ENCODE results near the gene UPF3A.

Gene UPF3A

GRCh38 chr13:114299604-114300305 is 18.4 kb downstream of the UPF3A start:
- H3K4me1 Mint-ChIP-seq, result peaks cover 9% of the 10 kb centered on the region

GRCh38 chr13:114303700-114304327 is 22.4 kb downstream of the UPF3A start:
- TF ChIP-seq CTCF (IDR thresholded peaks at IDR 0.05), result no peak
- Mint-ChIP-seq H3K27ac (peak overlapping the region; percentile 29), H3K27me3 (ENCODE audit: low read depth, poor library complexity) (peaks cover 6% of the 10 kb centered on the region), H3K9me3 (no peaks in the 10 kb centered on the region), H3K36me3 (ENCODE audit: low read depth) (peaks cover 53% of the 10 kb centered on the region), H3K4me3 (no peak overlapping the region), H3K4me1 (no peaks in the 10 kb centered on the region)
- DNase-seq, result no peak

More at GRCh38 chr13:114299604-114300305, 18.4 kb downstream of the UPF3A start:
- TF ChIP-seq CTCF (IDR thresholded peaks at IDR 0.05), result no peak
- no peak for DNase-seq
- Mint-ChIP-seq H3K9me3 (no peaks in the 10 kb centered on the region), H3K4me3 (no peak overlapping the region), H3K27me3 (ENCODE audit: low read depth, poor library complexity) (peaks cover 5% of the 10 kb centered on the region), H3K27ac (peak overlapping the region; percentile 37), H3K36me3 (ENCODE audit: low read depth) (peaks cover 56% of the 10 kb centered on the region)

- H3K36me3 Mint-ChIP-seq (ENCODE audit: low read depth), result peaks cover 46% of the 10 kb centered on the region
- H3K4me1 Mint-ChIP-seq, result no peaks in the 10 kb centered on the region
- no peaks in the 10 kb centered on the region for H3K9me3 Mint-ChIP-seq
- DNase-seq, result no peak
- peaks cover 6% of the 10 kb centered on the region for H3K27me3 Mint-ChIP-seq (ENCODE audit: low read depth, poor library complexity)
- peak overlapping the region; percentile 29 for H3K27ac Mint-ChIP-seq
- H3K4me3 Mint-ChIP-seq, result no peak overlapping the region
- TF ChIP-seq CTCF (IDR thresholded peaks at IDR 0.05), result no peak
Measured at GRCh38 chr13:114304346-114305034, 23.1 kb downstream of the UPF3A start.

DNA sequence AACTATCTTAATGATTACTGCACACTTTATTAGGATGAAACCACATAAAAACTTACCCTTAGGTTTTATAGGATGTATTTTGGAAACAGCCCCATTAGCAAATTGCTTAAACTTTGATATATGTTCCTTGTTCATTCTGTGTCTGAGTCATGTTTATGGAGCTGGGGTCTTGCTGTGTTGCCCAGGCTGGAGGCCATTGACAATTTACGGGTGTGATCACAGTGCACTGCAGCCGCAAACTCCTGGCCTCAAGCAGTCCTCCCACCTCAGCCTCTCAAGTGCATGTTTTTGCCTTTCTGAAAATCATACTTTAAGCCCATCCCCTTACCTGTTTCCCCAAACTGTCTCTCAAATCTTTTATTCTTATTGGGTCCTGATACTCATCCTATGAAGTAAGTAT is 27.7 kb downstream of the UPF3A start:
- Mint-ChIP-seq H3K4me1 (peaks cover 25% of the 10 kb centered on the region), H3K9me3 (no peaks in the 10 kb centered on the region), H3K36me3 (ENCODE audit: low read depth) (peaks cover 25% of the 10 kb centered on the region), H3K4me3 (no peak overlapping the region), H3K27ac (no peak overlapping the region), H3K27me3 (ENCODE audit: low read depth, poor library complexity) (peaks cover 3% of the 10 kb centered on the region)
- TF ChIP-seq CTCF (IDR thresholded peaks at IDR 0.05), result no peak
- no peak for DNase-seq

- no peaks in the 10 kb centered on the region for H3K27me3 Mint-ChIP-seq (ENCODE audit: low read depth, poor library complexity)
- H3K27ac Mint-ChIP-seq, result peak overlapping the region; percentile 42
- peaks cover 20% of the 10 kb centered on the region for H3K36me3 Mint-ChIP-seq (ENCODE audit: low read depth)
- H3K4me3 Mint-ChIP-seq, result no peak overlapping the region
- no peak for DNase-seq
- no peaks in the 10 kb centered on the region for H3K9me3 Mint-ChIP-seq
- H3K4me1 Mint-ChIP-seq, result peaks cover 28% of the 10 kb centered on the region
- no peak for TF ChIP-seq CTCF (IDR thresholded peaks at IDR 0.05)
Measured at GRCh38 chr13:114309806-114310410, 28.5 kb downstream of the UPF3A start.

Data from nephron progenitor cell (in vitro differentiated cells).